Left ventricle myocardium superior (tissue), 1 donor: ENCODE results near the gene COTL1. TPM values are rescaled to one million over a fixed set of nuclear protein-coding genes. Genes with fewer than 3 reads are reported as not detected.

Experiments used
- ATAC-seq: fragments of 200-7000 bp; cut with Tn5 transposase; one replicate; pipeline ENCODE4 v1.9.1; 2020; ENCODE audit warnings: mild to moderate bottlenecking, moderate library complexity
- DNase-seq: peaks from one replicate; pipeline ENCODE4 v3.0.0-alpha.2; 2020
- intact Hi-C: fragments of 100-400 bp; cut with micrococcal nuclease; formaldehyde crosslinking; loops from one replicate; pipeline ENCODE4 v1.11.0; 2022
- total RNA-seq: library from RNA; stranded (reverse); fragmentation: NEBNext Ultra II Directional; extraction: Animal tissue kit (Norgen Biotek cat#: 25700); gene quantifications from one replicate; pipeline ENCODE4 v1.2.1, GENCODE V29; 2021
- donor health status: DM: no; HTN: yes; CAD: no; lungs with severe emphysema.

The COTL1 gene
- total RNA-seq, 1 donor from 2014 or later, result 11.8 TPM

GRCh38 chr16:84618581-84619460 lies 943 bp upstream of the COTL1 start:
- ATAC-seq (peak; percentile 6), DNase-seq (no peak)
- intact Hi-C loops, result no loop called here

- no peak for DNase-seq
- peak; percentile 1 for ATAC-seq
- intact Hi-C loops, result no loop called here
Measured at GRCh38 chr16:84617041-84617790, 662 bp downstream of the COTL1 start.

- ATAC-seq, result no peak
- intact Hi-C loops, result no loop called here
- DNase-seq, result no peak
Measured at GRCh38 chr16:84616515-84616914, 1.4 kb downstream of the COTL1 start.

- no peak for DNase-seq
- intact Hi-C loops, result no loop called here
- no peak for ATAC-seq
Measured at GRCh38 chr16:84614968-84615813, 2.7 kb downstream of the COTL1 start.

GRCh38 chr16:84614623-84614967 lies 3.3 kb downstream of the COTL1 start:
- DNase-seq (no peak), ATAC-seq (no peak)
- intact Hi-C loops, result no loop called here

GRCh38 chr16:84614073-84614459 lies 3.8 kb downstream of the COTL1 start:
- no peak for DNase-seq
- no peak for ATAC-seq
- intact Hi-C loops, result no loop called here

- ATAC-seq (no peak), DNase-seq (no peak)
- intact Hi-C loops, result no loop called here
Measured at GRCh38 chr16:84613408-84614072, 4.3 kb downstream of the COTL1 start.

GRCh38 chr16:84612686-84613085 lies 5.2 kb downstream of the COTL1 start:
- DNase-seq (no peak), ATAC-seq (no peak)
- intact Hi-C loops, result no loop called here

GRCh38 chr16:84611041-84611440 lies 6.8 kb downstream of the COTL1 start:
- ATAC-seq (no peak), DNase-seq (no peak)
- intact Hi-C loops, result no loop called here

GRCh38 chr16:84610376-84610775 lies 7.5 kb downstream of the COTL1 start:
- DNase-seq (no peak), ATAC-seq (no peak)
- intact Hi-C loops, result no loop called here

GRCh38 chr16:84609563-84610177 lies 8.2 kb downstream of the COTL1 start:
- intact Hi-C loops, result no loop called here
- no peak for ATAC-seq
- DNase-seq, result no peak

GRCh38 chr16:84608282-84608681 lies 9.6 kb downstream of the COTL1 start:
- DNase-seq (no peak), ATAC-seq (no peak)
- intact Hi-C loops, result no loop called here

- intact Hi-C loops, result no loop called here
- ATAC-seq, result peak; percentile 23
Measured at GRCh38 chr16:84607694-84608093, 10.2 kb downstream of the COTL1 start.

GRCh38 chr16:84607061-84607460 lies 10.8 kb downstream of the COTL1 start:
- intact Hi-C loops, result no loop called here
- ATAC-seq (no peak), DNase-seq (no peak)

More at GRCh38 chr16:84607694-84608093, 10.2 kb downstream of the COTL1 start:
- DNase-seq, result no peak

GRCh38 chr16:84606081-84606875 lies 11.6 kb downstream of the COTL1 start:
- no peak for DNase-seq
- no peak for ATAC-seq
- intact Hi-C loops, result no loop called here

- ATAC-seq, result no peak
- no peak for DNase-seq
- intact Hi-C loops, result no loop called here
Measured at GRCh38 chr16:84605339-84605848, 12.5 kb downstream of the COTL1 start.

GRCh38 chr16:84604477-84605013 lies 13.3 kb downstream of the COTL1 start:
- intact Hi-C loops, result no loop called here
- ATAC-seq, result no peak

GRCh38 chr16:84603940-84604339 lies 13.9 kb downstream of the COTL1 start:
- intact Hi-C loops, result no loop called here
- no peak for DNase-seq
- no peak for ATAC-seq

More at GRCh38 chr16:84604477-84605013, 13.3 kb downstream of the COTL1 start:
- no peak for DNase-seq
